PC-9 (cell line): ENCODE data around the gene GAS7. TPM values are rescaled to one million over a fixed set of nuclear protein-coding genes. Genes with fewer than 3 reads are reported as not detected.

Source experiments
- BruUV-seq: library from RNA; stranded (reverse); fragments of 400-500 nt; replicated peaks from 2 replicates; lab custom pipeline; 2021; lab: Mats Ljungman, UMichigan
- CTCF ChIA-PET: fragments of 300-600 bp; sonication (Branson Sonifier 250); formaldehyde crosslinking; loops from one replicate; lab custom pipeline; 2022; ENCODE audit warnings: antibody characterized with exemption; lab: Charles Lee
- POLR2A ChIA-PET: fragments of 300-600 bp; sonication (Branson Sonifier 250); formaldehyde crosslinking; loops from one replicate; lab custom pipeline; 2022; ENCODE audit warnings: antibody characterized with exemption; ENCODE audit not compliant: unreplicated experiment; lab: Charles Lee
- DNase-seq, 2 experiments: peaks; one replicate each; pipeline versions ENCODE4 v3.0.0 to v3.0.0-alpha.2; 2015 to 2022; ENCODE audit warnings: mixed read lengths in 1 of 2
- H2AFZ ChIP-seq: fragments of 200-600 bp; sonication (generic); 2 replicates; pipeline ENCODE4 v1.8.1; 2017; ENCODE audit warnings: antibody characterized with exemption
- H3F3A ChIP-seq: fragments of 200-600 bp; sonication (generic); 2 replicates; pipeline ENCODE4 v1.8.1; 2017; ENCODE audit warnings: antibody characterized with exemption, mild to moderate bottlenecking, low read depth; ENCODE audit not compliant: insufficient read depth
- H3K27ac ChIP-seq: fragments of 200-600 bp; sonication (generic); 2 replicates; pipeline ENCODE4 v1.6.1; 2016; ENCODE audit warnings: mixed run types
- H3K27me3 ChIP-seq: fragments of 200-600 bp; sonication (generic); 2 replicates; pipeline ENCODE4 v1.6.1; 2016; ENCODE audit warnings: low read depth, mixed run types; ENCODE audit not compliant: insufficient read depth
- H3K36me3 ChIP-seq: fragments of 200-600 bp; sonication (generic); 2 replicates; pipeline ENCODE4 v1.6.1; 2016; ENCODE audit warnings: low read depth, mixed run types
- H3K4me1 ChIP-seq: fragments of 200-600 bp; sonication (generic); replicated peaks from 2 replicates; pipeline ENCODE4 v1.6.1; 2016; ENCODE audit warnings: mixed run types; ENCODE audit not compliant: insufficient read depth
- H3K4me2 ChIP-seq: fragments of 200-600 bp; sonication (generic); 2 replicates; pipeline ENCODE4 v1.6.1; 2017; ENCODE audit warnings: mixed run types
- H3K4me3 ChIP-seq: fragments of 200-600 bp; sonication (generic); 2 replicates; pipeline ENCODE4 v1.6.1; 2016; ENCODE audit warnings: mixed run types
- H3K79me2 ChIP-seq: fragments of 200-600 bp; sonication (generic); 2 replicates; pipeline ENCODE4 v1.6.1; 2017; ENCODE audit warnings: low read depth, mixed run types
- H3K9me2 ChIP-seq: fragments of 200-600 bp; sonication (generic); 2 replicates; pipeline ENCODE4 v1.8.1; 2017; ENCODE audit warnings: mild to moderate bottlenecking; ENCODE audit not compliant: insufficient read depth
- H3K9me3 ChIP-seq: fragments of 200-600 bp; sonication (generic); 2 replicates; pipeline ENCODE4 v1.8.1; 2016; ENCODE audit warnings: low read depth; ENCODE audit not compliant: insufficient read depth
- H4K20me1 ChIP-seq: fragments of 200-600 bp; sonication (generic); 2 replicates; pipeline ENCODE4 v1.8.1; 2017; ENCODE audit not compliant: insufficient read depth
- CTCF ChIP-seq: fragments of 200-600 bp; sonication (generic); conservative IDR thresholded peaks from 2 replicates; pipeline ENCODE4 v1.6.1; 2017; ENCODE audit warnings: mixed run types, antibody characterized with exemption, mild to moderate bottlenecking, moderate library complexity
- EZH2 ChIP-seq: fragments of 200-600 bp; sonication (generic); IDR thresholded peaks from 2 replicates; pipeline ENCODE4 v1.8.0; 2017; ENCODE audit warnings: antibody characterized with exemption, low read depth
- intact Hi-C: fragments of 100-400 bp; cut with micrococcal nuclease; formaldehyde crosslinking; loops from one replicate; pipeline ENCODE4 v1.10.0; 2022; ENCODE audit not compliant: unreplicated experiment
- total RNA-seq: library from RNA; stranded (reverse); gene quantifications from 2 replicates; pipeline ENCODE4 v1.2.3, GENCODE V29; 2021

Gene GAS7
- total RNA-seq, 1 experiment from 2014 or later: not detected

GRCh38 chr17:10051112-10051511, 147.3 kb downstream of the GAS7 start:
- CTCF ChIA-PET: no interaction called here

GRCh38 chr17:10050597-10051101, 147.8 kb downstream of the GAS7 start:
- Histone ChIP-seq H3K27me3 (peaks cover 73% of the 10 kb centered on the region), H3K9me2 (no peaks in the 10 kb centered on the region), H3K36me3 (no peaks in the 10 kb centered on the region), H2AFZ (no peak overlapping the region), H3K4me3 (no peak overlapping the region), H3K4me1 (no peaks in the 10 kb centered on the region), H3K9me3 (no peaks in the 10 kb centered on the region), H3K27ac (no peak overlapping the region), H3K4me2 (no peak overlapping the region), H4K20me1 (no peaks in the 10 kb centered on the region), H3F3A (no peaks in the 10 kb centered on the region), H3K79me2 (no peaks in the 10 kb centered on the region)
- TF ChIP-seq EZH2 (no peak), CTCF (no peak)
- no TSS peak for BruUV-seq
- intact Hi-C loops: no loop called here
- POLR2A ChIA-PET: no interaction called here
- DNase-seq: no peak
- CTCF ChIA-PET: no interaction called here

More at GRCh38 chr17:10051112-10051511, 147.3 kb downstream of the GAS7 start:
- TF ChIP-seq CTCF: no peak
- TF ChIP-seq EZH2: no peak
- no peaks in the 10 kb centered on the region for H3K36me3 ChIP-seq
- POLR2A ChIA-PET: no interaction called here
- no peaks in the 10 kb centered on the region for H3K79me2 ChIP-seq
- H3K4me2 ChIP-seq: no peak overlapping the region
- no peaks in the 10 kb centered on the region for H3F3A ChIP-seq
- no peak overlapping the region for H3K27ac ChIP-seq
- no peak for DNase-seq
- H3K4me1 ChIP-seq: no peaks in the 10 kb centered on the region
- H3K4me3 ChIP-seq: no peak overlapping the region
- BruUV-seq: no TSS peak
- no peaks in the 10 kb centered on the region for H3K9me3 ChIP-seq
- no peaks in the 10 kb centered on the region for H4K20me1 ChIP-seq
- H3K9me2 ChIP-seq: no peaks in the 10 kb centered on the region
- H2AFZ ChIP-seq: no peak overlapping the region
- intact Hi-C loops: no loop called here
- H3K27me3 ChIP-seq: peaks cover 72% of the 10 kb centered on the region

GRCh38 chr17:10048629-10049350, 149.6 kb downstream of the GAS7 start:
- no peak for DNase-seq
- Histone ChIP-seq H3K4me2 (no peak overlapping the region), H3K27me3 (peaks cover 68% of the 10 kb centered on the region), H3K4me3 (no peak overlapping the region), H3K9me3 (no peaks in the 10 kb centered on the region), H3K27ac (no peak overlapping the region), H3K36me3 (no peaks in the 10 kb centered on the region), H3F3A (no peaks in the 10 kb centered on the region), H4K20me1 (no peaks in the 10 kb centered on the region), H3K79me2 (no peaks in the 10 kb centered on the region), H2AFZ (no peak overlapping the region), H3K4me1 (no peaks in the 10 kb centered on the region), H3K9me2 (no peaks in the 10 kb centered on the region)
- TF ChIP-seq EZH2: no peak
- TF ChIP-seq CTCF: no peak
- intact Hi-C loops: no loop called here
- CTCF ChIA-PET: no interaction called here
- POLR2A ChIA-PET: no interaction called here
- no TSS peak for BruUV-seq
